Activated T-helper 1 cell treated with Interleukin-2 at 50 U/mL for 16 hours (primary cell): ENCODE measurements around the gene SPDL1.
"Not testable (repeated sequence)": the region's sequence is repeated elsewhere in the genome, so short reads cannot be mapped to it uniquely, and the experiment has no call there.

Source experiments
- DNase-seq: peaks from one replicate; pipeline ENCODE4 v3.0.0-alpha.2; 2020; ENCODE audit warnings: low read depth

SPDL1 gene

GRCh38 chr5:169574134-169574646, 9.4 kb upstream of the SPDL1 start:
- DNase-seq: no peak

- DNase-seq: no peak
Observed at GRCh38 chr5:169576181-169576598, 7.4 kb upstream of the SPDL1 start.

- DNase-seq: no peak
Observed at GRCh38 chr5:169577951-169578350, 5.6 kb upstream of the SPDL1 start.

- DNase-seq: no peak
Observed at GRCh38 chr5:169580964-169581363, 2.6 kb upstream of the SPDL1 start.

GRCh38 chr5:169581580-169582227, 1.9 kb upstream of the SPDL1 start:
- peak; percentile 8 for DNase-seq

GRCh38 chr5:169583101-169583423, 511 bp upstream of the SPDL1 start:
- no peak for DNase-seq

- DNase-seq: no peak
Observed at GRCh38 chr5:169584998-169585451, 1.5 kb downstream of the SPDL1 start.

GRCh38 chr5:169590602-169591001, 7.0 kb downstream of the SPDL1 start:
- DNase-seq: no peak

GRCh38 chr5:169591636-169592035, 8.1 kb downstream of the SPDL1 start:
- DNase-seq: no peak

GRCh38 chr5:169592937-169593650, 9.5 kb downstream of the SPDL1 start:
- no peak for DNase-seq

- DNase-seq: no peak
Observed at GRCh38 chr5:169595172-169595820, 11.7 kb downstream of the SPDL1 start.

- DNase-seq: no peak
Observed at GRCh38 chr5:169599451-169599850, 15.9 kb downstream of the SPDL1 start.

GRCh38 chr5:169602535-169602934, 19.0 kb downstream of the SPDL1 start:
- no peak for DNase-seq

GRCh38 chr5:169606279-169606678, 22.7 kb downstream of the SPDL1 start:
- no peak for DNase-seq

GRCh38 chr5:169607882-169608281, 24.3 kb downstream of the SPDL1 start:
- DNase-seq: no peak

GRCh38 chr5:169609716-169610115, 26.1 kb downstream of the SPDL1 start:
- no peak for DNase-seq

GRCh38 chr5:169610606-169611005, 27.0 kb downstream of the SPDL1 start:
- no peak for DNase-seq

- no peak for DNase-seq
Observed at GRCh38 chr5:169615561-169615960, 32.0 kb downstream of the SPDL1 start.

GRCh38 chr5:169624307-169624706, 40.7 kb downstream of the SPDL1 start:
- not testable (repeated sequence) for DNase-seq

- DNase-seq: no peak
Observed at GRCh38 chr5:169626779-169627178, 43.2 kb downstream of the SPDL1 start.

- no peak for DNase-seq
Observed at GRCh38 chr5:169627551-169627950, 44.0 kb downstream of the SPDL1 start.

- no peak for DNase-seq
Observed at GRCh38 chr5:169628892-169629291, 45.3 kb downstream of the SPDL1 start.
